Gastroesophageal sphincter (tissue), 4 donors: ENCODE data around the gene SYNE1. TPM values are rescaled to one million over a fixed set of nuclear protein-coding genes. Genes with fewer than 3 reads are reported as not detected.
A peak's percentile ranks its signal among the peaks of the same experiment; 100 is the strongest.

Source experiments
- ATAC-seq: fragments of 150-250 bp; one replicate; pipeline ENCODE4 v1.9.1; 2016; ENCODE audit warnings: mild to moderate bottlenecking, moderate library complexity
- H3K27ac ChIP-seq, 4 donors: fragments of 200-600 bp; sonication (generic) in 3 of 4; 1 replicate in 3 of 4; 2 replicates in 1 of 4; pipeline ENCODE4 v1.5.1; 2016 to 2019
- H3K27me3 ChIP-seq: fragments of 200-600 bp; sonication (generic); one replicate; pipeline ENCODE4 v1.5.1; 2019
- H3K36me3 ChIP-seq, 2 donors: fragments of 200-600 bp; sonication (generic); one replicate each; pipeline ENCODE4 v1.5.1; 2019; ENCODE audit warnings: control low read depth in 1 of 2
- H3K4me1 ChIP-seq, 3 donors: fragments of 200-600 bp; sonication (generic); 1 replicate in 2 of 3; 2 replicates in 1 of 3; pipeline ENCODE4 v1.5.1; 2016 to 2019; ENCODE audit warnings: control low read depth in 2 of 3
- H3K4me3 ChIP-seq, 2 donors: fragments of 200-600 bp; sonication (generic); one replicate each; pipeline ENCODE4 v1.5.1; 2019; ENCODE audit warnings: mild to moderate bottlenecking in 1 of 2, moderate library complexity in 1 of 2
- H3K9me3 ChIP-seq, 3 donors: fragments of 200-600 bp; sonication (generic); one replicate each; pipeline ENCODE4 v1.5.1; 2017 to 2019; ENCODE audit warnings: control low read depth in 2 of 3
- CTCF ChIP-seq, 4 experiments: fragments of 200-600 bp in 2 of 4; fragments of 450-650 bp in 2 of 4; sonication (generic) in 1 of 4; IDR thresholded peaks; one replicate each; pipeline ENCODE4 v1.5.1; 2017 to 2019; ENCODE audit warnings: antibody characterized with exemption in 4 of 4, mild to moderate bottlenecking in 2 of 4, moderate library complexity in 2 of 4
- EP300 ChIP-seq: sonication (generic); formaldehyde crosslinking; IDR thresholded peaks from one replicate; pipeline ENCODE4 v1.6.1; 2017; ENCODE audit warnings: antibody characterized with exemption, mild to moderate bottlenecking
- POLR2A ChIP-seq, 2 donors: fragments of 450-650 bp; IDR thresholded peaks; one replicate each; pipeline ENCODE4 v1.6.1; 2017; ENCODE audit warnings: antibody characterized with exemption in 2 of 2, mild to moderate bottlenecking in 2 of 2, moderate library complexity in 1 of 2
- POLR2AphosphoS5 ChIP-seq: sonication (generic); formaldehyde crosslinking; IDR thresholded peaks from one replicate; pipeline ENCODE4 v1.6.1; 2017; ENCODE audit warnings: antibody characterized with exemption
- WGBS, 2 donors: methylation state at CpG; one replicate each; pipeline ENCODE4 v1.1.5; 2018; ENCODE audit warnings: low coverage in 1 of 2; 5-methylcytosine and 5-hydroxymethylcytosine counted together
- total RNA-seq, 4 donors: library from RNA; depleted of rRNA; stranded (reverse); fragments of >200 nt; gene quantifications; one replicate each; pipeline ENCODE4 v1.1.0, GENCODE V29; 2016

The SYNE1 gene
- total RNA-seq, 4 donors from 2014 or later = 160 to 268 (median 215) TPM

GRCh38 chr6:152298055-152298647 lies 339.0 kb downstream of the SYNE1 start:
- no peak overlapping the region for H3K4me3 ChIP-seq
- WGBS, 2 donors = 61 to 68% methylated on average over 3 of the region's 3 CpGs
- peaks cover 0 to 49% (median 3%) of the 10 kb centered on the region in 3 donors for H3K4me1 ChIP-seq
- peaks cover 0 to 10% of the 10 kb centered on the region in 2 donors for H3K36me3 ChIP-seq
- ATAC-seq = no peak
- H3K9me3 ChIP-seq = no peaks in the 10 kb centered on the region
- peak overlapping the region in 1 of 4 donors; percentile 6 for H3K27ac ChIP-seq
- H3K27me3 ChIP-seq = no peaks in the 10 kb centered on the region
- no peak for TF ChIP-seq POLR2AphosphoS5
- TF ChIP-seq EP300 = no peak
- TF ChIP-seq POLR2A (IDR thresholded peaks at IDR 0.05) = no peak
- TF ChIP-seq CTCF (IDR thresholded peaks at IDR 0.05) = no peak

GRCh38 chr6:152296648-152297376 lies 340.4 kb downstream of the SYNE1 start:
- Histone ChIP-seq H3K4me3 (no peak overlapping the region), H3K36me3 (peaks cover 0 to 23% of the 10 kb centered on the region in 2 donors), H3K27me3 (no peaks in the 10 kb centered on the region), H3K27ac (peak overlapping the region in 2 of 4 donors; percentile 10 to 12), H3K9me3 (no peaks in the 10 kb centered on the region), H3K4me1 (peaks cover 0 to 45% (median 3%) of the 10 kb centered on the region in 3 donors)
- ATAC-seq = no peak
- 50 to 71% methylated on average over 2 to 3 of the region's 3 CpGs for WGBS, 2 donors
- no peak for TF ChIP-seq CTCF (IDR thresholded peaks at IDR 0.05)
- no peak for TF ChIP-seq EP300
- no peak for TF ChIP-seq POLR2A (IDR thresholded peaks at IDR 0.05)
- no peak for TF ChIP-seq POLR2AphosphoS5

GRCh38 chr6:152295920-152296319 lies 341.2 kb downstream of the SYNE1 start:
- Histone ChIP-seq H3K4me3 (no peak overlapping the region), H3K4me1 (peaks cover 0 to 37% (median under 1%) of the 10 kb centered on the region in 3 donors), H3K36me3 (peaks cover 0 to 30% of the 10 kb centered on the region in 2 donors), H3K9me3 (no peaks in the 10 kb centered on the region), H3K27ac (no peak overlapping the region), H3K27me3 (no peaks in the 10 kb centered on the region)
- 60 to 81% methylated on average over 4 to 6 of the region's 6 CpGs for WGBS, 2 donors
- ATAC-seq = no peak
- TF ChIP-seq POLR2AphosphoS5 (no peak), POLR2A (IDR thresholded peaks at IDR 0.05) (no peak), CTCF (IDR thresholded peaks at IDR 0.05) (no peak), EP300 (no peak)

- WGBS, 2 donors = 53 to 55% methylated on average over 3 of the region's 3 CpGs
- no peaks in the 10 kb centered on the region for H3K9me3 ChIP-seq
- no peak overlapping the region for H3K4me3 ChIP-seq
- ATAC-seq = peak; percentile 84
- H3K27ac ChIP-seq = no peak overlapping the region
- peak; percentile 61 for TF ChIP-seq POLR2AphosphoS5
- no peak for TF ChIP-seq CTCF (IDR thresholded peaks at IDR 0.05)
- H3K27me3 ChIP-seq = no peaks in the 10 kb centered on the region
- peaks cover 0 to 31% (median 0%) of the 10 kb centered on the region in 3 donors for H3K4me1 ChIP-seq
- peaks cover 0 to 35% of the 10 kb centered on the region in 2 donors for H3K36me3 ChIP-seq
These were observed 341.8 kb downstream of the SYNE1 start for GRCh38 chr6:152295346-152295745.

- H3K27me3 ChIP-seq = no peaks in the 10 kb centered on the region
- no peak overlapping the region for H3K27ac ChIP-seq
- peaks cover 3 to 52% of the 10 kb centered on the region in 2 donors for H3K36me3 ChIP-seq
- WGBS, 2 donors = 69 to 80% methylated on average over 3 of the region's 3 CpGs
- no peak for TF ChIP-seq POLR2A (IDR thresholded peaks at IDR 0.05)
- no peak for TF ChIP-seq POLR2AphosphoS5
- no peak for TF ChIP-seq CTCF (IDR thresholded peaks at IDR 0.05)
- TF ChIP-seq EP300 = no peak
- H3K4me3 ChIP-seq = no peak overlapping the region
- no peak for ATAC-seq
- H3K9me3 ChIP-seq = no peaks in the 10 kb centered on the region
- H3K4me1 ChIP-seq = peaks cover 0 to 18% (median 0%) of the 10 kb centered on the region in 3 donors
These were observed 343.8 kb downstream of the SYNE1 start for GRCh38 chr6:152293404-152293803.
